Gastrocnemius medialis (tissue), 4 donors: Measurements from ENCODE around the gene RBBP6. TPM values are rescaled to one million over a fixed set of nuclear protein-coding genes. Genes with fewer than 3 reads are reported as not detected.

Experiments used
- ATAC-seq, 2 donors: fragments of 150-250 bp; one replicate each; pipeline ENCODE4 v1.9.1; 2016
- DNase-seq, 2 donors: peaks; one replicate each; pipeline ENCODE4 v3.0.0-alpha.2; 2019
- H3K27ac ChIP-seq, 4 donors: fragments of 200-600 bp; sonication (generic); 1 replicate in 1 of 4; 2 replicates in 3 of 4; pipeline ENCODE4 v1.5.1; 2016 to 2018; ENCODE audit warnings: mild to moderate bottlenecking in 2 of 4, moderate library complexity in 1 of 4
- H3K27me3 ChIP-seq, 3 donors: fragments of 200-600 bp; sonication (generic) in 2 of 3; 1 replicate in 1 of 3; 2 replicates in 2 of 3; pipeline versions ENCODE4 v1.5.1 to v1.6.0; 2016 to 2019; ENCODE audit warnings: mild to moderate bottlenecking in 1 of 3, moderate library complexity in 1 of 3
- H3K36me3 ChIP-seq, 2 donors: fragments of 200-600 bp; sonication (generic) in 1 of 2; one replicate each; pipeline ENCODE4 v1.5.1; 2017 to 2018
- H3K4me1 ChIP-seq, 2 donors: fragments of 200-600 bp; sonication (generic) in 1 of 2; one replicate each; pipeline ENCODE4 v1.5.1; 2016 to 2017; ENCODE audit warnings: mild to moderate bottlenecking in 2 of 2
- H3K4me3 ChIP-seq, 4 donors: fragments of 200-600 bp; sonication (generic) in 3 of 4; 1 replicate in 1 of 4; 2 replicates in 3 of 4; pipeline ENCODE4 v1.5.1; 2016 to 2019; ENCODE audit warnings: mild to moderate bottlenecking in 2 of 4
- H3K9me3 ChIP-seq, 3 donors: fragments of 200-600 bp; sonication (generic) in 2 of 3; 1 replicate in 1 of 3; 2 replicates in 2 of 3; pipeline ENCODE4 v1.5.1; 2016 to 2019
- POLR2A ChIP-seq, 2 donors: fragments of 450-650 bp; IDR thresholded peaks; one replicate each; pipeline ENCODE4 v1.6.1; 2017; ENCODE audit warnings: antibody characterized with exemption in 2 of 2, mild to moderate bottlenecking in 2 of 2, moderate library complexity in 2 of 2
- in situ Hi-C, 4 donors: fragments of 200-750 bp; cut with MboI; loops; one replicate each; pipeline versions ENCODE4 v1.15.0 to v1.8.0; 2017; ENCODE audit warnings: low sequenced_read_pairs in 4 of 4
- intact Hi-C: fragments of 100-400 bp; cut with DNase I; formaldehyde crosslinking; loops from one replicate; pipeline ENCODE4 v1.15.1; 2023; ENCODE audit warnings: low total_unique reads
- total RNA-seq, 4 donors: library from RNA; depleted of rRNA; stranded (reverse); fragments of >200 nt; gene quantifications; one replicate each; pipeline versions ENCODE4 v1.1.0 to v1.2.3, GENCODE V29; 2016
- TF ChIP-seq, protein P1 (sequence below), 5 experiments: fragments of 450-650 bp in 3 of 5; fragments of 200-600 bp in 2 of 5; sonication (generic) in 2 of 5; IDR thresholded peaks in 4 of 5; conservative IDR thresholded peaks in 1 of 5; 1 replicate in 4 of 5; 2 replicates in 1 of 5; pipeline ENCODE4 v1.5.1; 2016 to 2019; ENCODE audit warnings: antibody characterized with exemption in 5 of 5, mild to moderate bottlenecking in 3 of 5, moderate library complexity in 3 of 5

Gene RBBP6
- total RNA-seq, 4 donors from 2014 or later = 33.3 to 57.1 (median 47.8) TPM

GRCh38 chr16:24598777-24599437 lies 59.5 kb downstream of the RBBP6 start:
- Histone ChIP-seq H3K4me3 (no peak overlapping the region), H3K9me3 (no peaks in the 10 kb centered on the region), H3K27me3 (no peaks in the 10 kb centered on the region), H3K4me1 (no peaks in the 10 kb centered on the region), H3K27ac (no peak overlapping the region), H3K36me3 (no peaks in the 10 kb centered on the region)
- intact Hi-C loops = no loop called here
- ATAC-seq (no peak), DNase-seq (no peak)
- in situ Hi-C loops = no loop called here
- TF ChIP-seq, protein P1, sequence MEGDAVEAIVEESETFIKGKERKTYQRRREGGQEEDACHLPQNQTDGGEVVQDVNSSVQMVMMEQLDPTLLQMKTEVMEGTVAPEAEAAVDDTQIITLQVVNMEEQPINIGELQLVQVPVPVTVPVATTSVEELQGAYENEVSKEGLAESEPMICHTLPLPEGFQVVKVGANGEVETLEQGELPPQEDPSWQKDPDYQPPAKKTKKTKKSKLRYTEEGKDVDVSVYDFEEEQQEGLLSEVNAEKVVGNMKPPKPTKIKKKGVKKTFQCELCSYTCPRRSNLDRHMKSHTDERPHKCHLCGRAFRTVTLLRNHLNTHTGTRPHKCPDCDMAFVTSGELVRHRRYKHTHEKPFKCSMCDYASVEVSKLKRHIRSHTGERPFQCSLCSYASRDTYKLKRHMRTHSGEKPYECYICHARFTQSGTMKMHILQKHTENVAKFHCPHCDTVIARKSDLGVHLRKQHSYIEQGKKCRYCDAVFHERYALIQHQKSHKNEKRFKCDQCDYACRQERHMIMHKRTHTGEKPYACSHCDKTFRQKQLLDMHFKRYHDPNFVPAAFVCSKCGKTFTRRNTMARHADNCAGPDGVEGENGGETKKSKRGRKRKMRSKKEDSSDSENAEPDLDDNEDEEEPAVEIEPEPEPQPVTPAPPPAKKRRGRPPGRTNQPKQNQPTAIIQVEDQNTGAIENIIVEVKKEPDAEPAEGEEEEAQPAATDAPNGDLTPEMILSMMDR (IDR thresholded peaks at IDR 0.05 in 4 of 5, conservative IDR thresholded peaks at IDR 0.05 in 1 of 5) = no peak
- TF ChIP-seq POLR2A (IDR thresholded peaks at IDR 0.05) = no peak

GRCh38 chr16:24609417-24609739 lies 70.0 kb downstream of the RBBP6 start:
- in situ Hi-C loops = no loop called here
- Histone ChIP-seq H3K4me1 (peaks cover 0 to 5% of the 10 kb centered on the region in 2 donors), H3K27ac (no peak overlapping the region), H3K4me3 (no peak overlapping the region), H3K9me3 (no peaks in the 10 kb centered on the region), H3K36me3 (no peaks in the 10 kb centered on the region), H3K27me3 (peaks cover 8 to 13% (median 10%) of the 10 kb centered on the region in 3 donors)
- TF ChIP-seq POLR2A (IDR thresholded peaks at IDR 0.05) = no peak
- TF ChIP-seq, protein P1 (IDR thresholded peaks at IDR 0.05 in 4 of 5, conservative IDR thresholded peaks at IDR 0.05 in 1 of 5) = no peak
- ATAC-seq = no peak
- intact Hi-C loops = no loop called here
- DNase-seq = no peak

- DNase-seq = no peak
Measured at GRCh38 chr16:24609740-24610415, 70.5 kb downstream of the RBBP6 start.

DNA sequence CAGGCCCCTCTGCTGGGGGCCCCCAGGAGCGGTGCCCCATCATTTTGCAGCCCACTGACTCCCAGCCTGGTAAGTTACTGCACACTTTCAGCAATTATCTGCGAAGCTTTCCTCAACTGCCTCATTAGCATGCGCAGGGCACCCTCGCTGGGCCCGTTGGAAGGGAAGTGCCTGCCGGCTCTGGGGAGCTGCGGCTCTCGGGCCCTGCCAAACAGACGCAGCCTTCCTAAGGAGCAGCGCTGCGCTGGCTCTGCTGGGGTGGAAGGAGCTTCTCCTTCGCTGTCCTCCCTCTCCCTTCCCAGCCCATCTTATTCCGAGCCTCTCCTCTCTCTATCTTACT lies 71.0 kb downstream of the RBBP6 start:
- H3K27me3 ChIP-seq = peaks cover 8 to 13% (median 10%) of the 10 kb centered on the region in 3 donors
- in situ Hi-C loops = no loop called here

More at GRCh38 chr16:24609740-24610415, 70.5 kb downstream of the RBBP6 start:
- intact Hi-C loops = no loop called here
- Histone ChIP-seq H3K27me3 (peaks cover 8 to 13% (median 10%) of the 10 kb centered on the region in 3 donors), H3K9me3 (no peaks in the 10 kb centered on the region), H3K4me3 (peak overlapping the region in 3 of 4 donors; percentile 12 to 36 (median 16)), H3K4me1 (peaks cover 0 to 5% of the 10 kb centered on the region in 2 donors), H3K27ac (no peak overlapping the region), H3K36me3 (no peaks in the 10 kb centered on the region)
- no peak for ATAC-seq
- in situ Hi-C loops = no loop called here
- TF ChIP-seq POLR2A (IDR thresholded peaks at IDR 0.05) = no peak
- TF ChIP-seq, protein P1 (IDR thresholded peaks at IDR 0.05 in 4 of 5, conservative IDR thresholded peaks at IDR 0.05 in 1 of 5) = no peak

More for the DNA sequence above, 71.0 kb downstream of the RBBP6 start:
- DNase-seq (no peak), ATAC-seq (no peak)
- Histone ChIP-seq H3K4me3 (peak overlapping the region in 3 of 4 donors; percentile 12 to 36 (median 16)), H3K36me3 (no peaks in the 10 kb centered on the region), H3K4me1 (peaks cover 0 to 5% of the 10 kb centered on the region in 2 donors), H3K9me3 (no peaks in the 10 kb centered on the region), H3K27ac (no peak overlapping the region)
- TF ChIP-seq, protein P1 (IDR thresholded peaks at IDR 0.05 in 4 of 5, conservative IDR thresholded peaks at IDR 0.05 in 1 of 5) = no peak
- no peak for TF ChIP-seq POLR2A (IDR thresholded peaks at IDR 0.05)
- intact Hi-C loops = no loop called here
